GM12873 (cell line): Measurements from ENCODE around the gene TK2.

Experiments used
- CTCF ChIP-seq: IDR thresholded peaks from 2 replicates; pipeline ENCODE4 v1.5.1; 2012; ENCODE audit warnings: low read depth, mild to moderate bottlenecking, moderate library complexity, low read length, control low read depth; ENCODE audit not compliant: insufficient read depth; ENCODE audit errors: missing control alignments

The TK2 gene

GRCh38 chr16:66541388-66542355 lies 8.2 kb downstream of the TK2 start:
- no peak for TF ChIP-seq CTCF

- TF ChIP-seq CTCF: no peak
Observed at GRCh38 chr16:66539623-66540469, 10.1 kb downstream of the TK2 start.

DNA sequence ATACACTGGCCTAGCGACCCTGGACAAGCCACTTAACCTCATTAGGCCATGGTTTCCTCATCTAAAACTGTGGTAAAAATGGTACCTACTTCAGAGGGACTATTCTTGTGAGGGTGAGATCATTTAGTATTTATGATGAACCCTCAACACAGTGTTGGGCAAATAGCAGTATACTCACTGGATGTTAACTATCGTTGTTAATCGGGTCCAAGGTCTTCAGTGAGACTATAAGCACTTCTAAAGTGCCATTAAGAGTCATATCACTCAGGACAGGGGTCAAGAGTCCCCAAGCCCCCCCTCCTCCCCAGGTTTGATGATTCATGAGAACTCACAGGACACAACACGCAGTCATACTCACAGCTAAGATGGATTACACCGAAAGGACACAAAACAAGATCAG lies 11.0 kb downstream of the TK2 start:
- TF ChIP-seq CTCF: no peak

DNA sequence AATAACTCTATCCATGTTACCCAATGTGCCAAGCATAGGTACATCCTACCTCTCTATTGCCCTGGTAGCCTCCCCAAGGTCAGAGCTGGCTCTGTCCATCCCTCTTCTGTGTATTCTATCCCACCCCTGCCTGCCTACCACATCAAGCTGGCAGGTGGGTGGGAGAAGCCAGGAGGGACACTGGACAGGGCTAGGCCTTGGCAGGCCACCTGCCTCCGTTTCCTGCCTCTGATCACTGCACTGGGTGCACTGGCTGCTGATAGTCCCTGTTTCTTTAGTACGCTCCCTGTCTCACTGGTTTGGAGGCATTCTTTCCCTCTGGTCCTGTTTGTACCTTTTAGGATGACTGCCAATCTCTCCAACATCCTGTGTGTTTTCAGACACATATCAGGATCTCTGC lies 12.7 kb downstream of the TK2 start:
- no peak for TF ChIP-seq CTCF

GRCh38 chr16:66536525-66536924 lies 13.4 kb downstream of the TK2 start:
- TF ChIP-seq CTCF: no peak

DNA sequence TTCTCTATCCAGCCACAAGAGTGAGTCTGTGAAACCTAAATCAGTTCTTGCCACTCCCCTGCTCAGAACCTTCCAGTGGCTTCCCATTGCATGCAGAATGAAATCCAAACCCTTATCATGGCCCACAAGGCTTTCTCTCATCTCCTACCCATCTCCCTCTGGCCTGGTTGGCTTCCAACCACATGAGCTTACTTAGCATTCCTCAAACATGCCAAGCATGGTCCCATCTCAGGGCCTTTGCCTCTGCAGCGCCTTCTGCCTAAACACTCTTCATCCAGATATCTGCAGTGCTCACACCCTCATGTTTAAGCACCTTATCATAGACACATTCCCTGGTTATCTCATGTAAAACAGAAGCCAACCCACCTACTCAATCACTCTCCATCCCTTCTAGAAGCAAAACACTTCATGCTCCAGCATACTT lies 15.5 kb downstream of the TK2 start:
- TF ChIP-seq CTCF: no peak

DNA sequence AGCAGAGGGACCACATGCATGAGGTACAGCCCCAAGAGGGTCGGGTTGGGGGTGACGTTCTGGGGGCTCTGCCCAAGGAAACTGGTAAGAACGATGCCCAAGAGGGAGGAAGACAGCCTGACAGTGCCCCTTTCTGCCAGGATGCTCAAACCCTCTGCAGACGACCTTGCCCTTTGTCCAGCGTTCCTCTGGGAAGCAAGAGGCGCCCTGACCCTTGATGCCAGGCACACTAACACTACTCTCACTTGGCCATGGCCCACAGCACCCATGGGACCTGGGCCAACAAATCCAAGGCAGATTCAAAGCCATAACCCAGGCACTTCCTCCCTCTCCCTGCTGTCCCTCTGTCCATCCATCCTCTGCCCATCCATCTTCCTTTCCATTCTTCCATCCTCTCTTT lies 20.4 kb downstream of the TK2 start:
- TF ChIP-seq CTCF: no peak
